HG03457 (cell line): ENCODE data around the gene TUBA3E.
"Not testable (repeated sequence)": the region's sequence is repeated elsewhere in the genome, so short reads cannot be mapped to it uniquely, and the experiment has no call there.

Experiments used
- ATAC-seq: cut with Tn5 transposase; IDR thresholded peaks from one replicate; pipeline ENCODE4 v1.9.1; 2021; ENCODE audit warnings: moderate number of reproducible peaks; ENCODE audit not compliant: unreplicated experiment

The TUBA3E gene

DNA sequence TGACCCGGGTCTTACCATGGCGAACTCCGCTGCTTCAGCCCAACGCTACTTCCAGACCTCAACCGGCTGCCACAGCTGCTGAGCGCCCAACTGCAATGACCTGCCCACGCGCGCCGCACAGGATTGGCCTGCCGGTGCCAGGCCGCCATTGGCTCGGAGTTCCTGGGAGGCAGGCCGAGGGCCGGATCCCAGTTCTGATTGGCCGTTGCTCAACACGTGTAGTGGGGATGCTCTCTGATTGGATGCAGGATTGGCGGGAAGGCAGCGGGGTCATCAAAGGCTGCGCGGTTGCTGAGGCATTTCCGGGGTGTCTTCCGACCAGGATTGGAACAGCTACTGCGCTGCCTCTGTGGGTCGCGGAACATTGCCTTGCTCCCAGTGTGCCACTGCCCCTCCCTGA is at the start of gene TUBA3E:
Gene TUBA3E, minus strand, starts transcription at position 97 of the 400 bp plus-strand sequence. Its CDS starts 79 bp downstream, at position 18.
- no peak for ATAC-seq

DNA sequence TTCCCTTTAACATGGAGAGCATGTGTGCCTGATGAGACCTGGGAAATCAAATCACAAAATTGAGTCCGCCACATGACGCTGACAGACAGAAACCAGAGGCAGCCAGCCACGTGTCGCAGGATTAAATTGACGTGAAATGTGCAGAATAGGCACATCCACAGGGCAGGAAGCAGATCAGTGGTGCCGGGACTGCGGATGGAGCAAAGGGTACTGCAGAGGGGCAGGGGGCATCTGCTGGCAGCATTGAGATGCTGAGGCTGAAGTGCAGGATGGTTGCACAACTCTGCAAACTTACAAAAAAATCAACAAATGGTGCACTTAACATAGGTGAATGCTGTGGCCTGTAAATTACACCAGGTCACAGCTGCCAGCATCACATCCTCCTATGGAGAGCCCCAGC is 48.2 kb upstream of the TUBA3E start:
- no peak for ATAC-seq

DNA sequence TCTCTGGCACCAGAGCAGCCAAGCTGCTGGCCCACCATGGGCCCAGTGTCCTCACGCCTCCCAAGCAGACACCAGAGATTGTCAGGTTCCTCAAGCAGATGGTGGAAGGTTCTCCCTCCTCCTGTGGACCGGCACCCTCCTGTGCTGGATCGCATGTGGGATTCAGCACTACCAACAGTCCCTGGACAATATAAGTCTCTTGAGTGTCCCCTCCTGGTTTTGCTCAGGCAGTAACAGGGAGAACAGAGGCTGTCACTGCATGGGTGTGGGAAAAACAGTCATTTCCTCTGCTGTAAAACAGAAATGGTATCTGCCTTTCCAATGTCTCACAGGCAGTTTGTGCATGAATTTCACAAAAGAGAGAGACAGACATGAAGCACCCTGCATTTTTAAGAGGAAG is 47.7 kb upstream of the TUBA3E start:
- no peak for ATAC-seq

DNA sequence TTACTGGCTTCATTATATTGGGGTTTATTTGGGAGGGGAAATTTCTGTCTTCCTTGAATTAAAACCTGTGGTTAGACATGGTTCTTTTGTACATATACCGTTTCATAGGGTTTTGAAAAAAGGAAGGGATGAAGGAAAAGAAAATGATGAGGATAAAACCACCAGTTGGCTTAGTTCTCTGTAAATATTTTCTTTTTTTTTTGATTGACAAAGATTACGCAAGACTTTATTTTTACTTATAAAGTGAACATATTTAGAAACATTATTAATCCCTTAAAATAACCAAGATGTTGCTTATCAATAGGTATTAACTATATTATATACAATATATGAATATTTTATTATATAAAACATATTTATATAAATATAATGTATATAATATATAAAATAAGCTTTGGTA is 45.1 kb upstream of the TUBA3E start:
- ATAC-seq: no peak

DNA sequence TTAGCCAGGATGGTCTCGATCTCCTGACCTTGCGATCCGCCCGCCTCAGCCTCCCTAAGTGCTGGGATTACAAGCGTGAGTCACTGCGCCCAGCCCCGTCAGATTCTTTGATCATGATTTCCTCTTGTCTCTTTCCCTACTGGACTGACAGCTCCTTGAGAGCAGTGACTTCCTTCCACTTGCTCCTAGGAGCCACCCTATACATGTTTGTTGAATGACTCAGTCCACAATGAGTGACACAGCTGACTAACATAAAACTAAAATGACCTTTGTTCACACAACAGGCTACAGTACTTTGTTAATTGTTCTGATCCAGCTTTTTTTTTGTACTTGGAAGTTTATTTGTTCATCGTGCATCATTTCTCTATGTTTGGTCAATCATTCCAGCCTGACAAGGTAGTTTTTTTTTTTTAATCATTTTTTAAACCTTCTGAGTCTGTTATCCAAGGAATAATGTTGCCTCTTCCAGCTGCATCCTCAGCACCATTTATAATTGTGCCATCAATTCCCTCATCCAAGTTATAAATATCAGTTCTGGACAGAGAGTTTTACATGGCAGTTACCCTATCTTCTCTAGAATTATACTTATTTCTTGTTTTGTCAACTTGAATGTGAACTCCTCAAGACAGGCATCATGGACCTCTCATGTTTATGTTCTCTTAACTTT is 42.9 kb upstream of the TUBA3E start:
- ATAC-seq: no peak

- ATAC-seq: not testable (repeated sequence)
Observed at GRCh38 chr2:130239581-130239980, 41.3 kb upstream of the TUBA3E start.

- not testable (repeated sequence) for ATAC-seq
Observed at GRCh38 chr2:130233066-130233465, 34.8 kb upstream of the TUBA3E start.

GRCh38 chr2:130231656-130232055 is 33.4 kb upstream of the TUBA3E start:
- ATAC-seq: no peak

DNA sequence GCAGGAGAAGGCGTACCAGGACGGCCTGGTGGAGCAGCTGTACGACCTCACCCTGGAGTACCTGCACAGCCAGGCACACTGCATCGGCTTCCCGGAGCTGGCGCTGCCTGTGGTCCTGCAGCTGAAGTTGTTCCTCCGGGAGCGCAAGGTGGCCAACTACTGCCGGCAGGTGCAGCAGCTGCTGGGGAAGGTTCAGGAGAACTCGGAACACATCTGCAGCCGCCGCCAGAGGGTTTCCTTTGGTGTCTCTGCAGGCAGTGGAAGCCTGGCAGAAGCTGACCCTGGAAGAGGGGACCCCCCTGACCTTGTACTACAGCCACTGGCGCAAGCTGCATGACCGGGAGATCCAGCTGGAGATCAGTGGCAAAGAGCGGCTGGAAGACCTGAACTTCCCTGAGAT is 32.7 kb upstream of the TUBA3E start:
- not testable (repeated sequence) for ATAC-seq

GRCh38 chr2:130230376-130230775 is 32.1 kb upstream of the TUBA3E start:
- ATAC-seq: not testable (repeated sequence)

DNA sequence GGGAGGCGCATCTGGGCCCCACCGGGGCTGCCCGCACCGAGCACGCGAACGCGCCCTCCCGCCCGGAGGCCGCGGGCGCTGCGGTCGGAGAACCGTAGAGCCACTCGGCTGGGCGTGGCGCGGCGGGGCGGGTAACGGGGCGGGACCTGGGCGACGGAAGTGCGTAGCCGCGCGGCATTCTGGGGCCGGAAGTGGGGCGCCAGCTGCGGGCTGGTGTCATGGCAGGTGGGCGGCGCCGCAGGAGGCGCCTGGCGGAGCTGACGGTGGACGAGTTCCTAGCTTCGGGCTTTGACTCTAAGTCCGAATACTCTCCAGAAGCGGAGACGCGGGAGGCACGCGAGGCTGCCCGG is 30.9 kb upstream of the TUBA3E start:
- not testable (repeated sequence) for ATAC-seq

- ATAC-seq: not testable (repeated sequence)
Observed at GRCh38 chr2:130228467-130229160, 30.4 kb upstream of the TUBA3E start.

DNA sequence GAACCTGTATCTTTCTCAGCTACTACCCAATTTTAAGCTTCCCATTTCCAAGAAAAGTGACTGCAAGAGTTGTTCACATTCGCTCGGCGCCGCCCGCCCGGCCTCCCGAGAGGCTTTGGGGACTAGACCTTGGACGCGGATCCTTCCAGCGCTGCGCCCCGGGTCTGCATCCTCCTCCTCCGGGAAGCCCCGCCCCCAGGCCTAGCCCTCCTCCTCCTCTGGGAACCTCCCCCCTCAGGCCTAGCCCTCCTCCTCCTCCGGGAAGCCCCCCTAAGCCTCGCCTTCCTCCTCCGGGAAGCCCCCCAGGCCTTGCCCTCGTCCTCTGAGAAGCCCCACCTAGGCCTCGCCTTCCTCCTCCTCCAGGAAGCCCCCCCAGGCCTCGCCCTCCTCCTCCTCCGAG is 29.8 kb upstream of the TUBA3E start:
- not testable (repeated sequence) for ATAC-seq

DNA sequence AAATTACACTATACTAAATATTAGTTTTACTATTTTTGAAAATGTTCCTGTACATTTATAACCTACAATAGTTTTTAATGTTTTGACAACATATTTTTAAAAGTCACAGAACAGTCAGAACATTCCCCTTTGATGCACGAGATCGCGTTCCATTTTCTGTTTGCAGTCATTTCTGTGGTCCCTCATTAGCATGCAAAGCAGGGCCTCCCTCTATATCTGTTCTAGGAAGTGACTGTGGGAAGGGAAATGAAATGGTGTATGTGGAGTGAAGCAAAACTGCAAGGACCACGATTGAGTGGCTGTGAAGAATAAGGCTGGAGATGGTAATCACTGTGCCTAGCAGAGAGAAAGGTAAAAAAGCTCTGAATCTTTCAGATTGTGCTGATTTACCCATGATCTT is 24.3 kb upstream of the TUBA3E start:
- ATAC-seq: not testable (repeated sequence)

GRCh38 chr2:130220505-130220904 is 22.3 kb upstream of the TUBA3E start:
- not testable (repeated sequence) for ATAC-seq

GRCh38 chr2:130219147-130219546 is 20.9 kb upstream of the TUBA3E start:
- not testable (repeated sequence) for ATAC-seq

GRCh38 chr2:130207051-130207450 is 8.8 kb upstream of the TUBA3E start:
- not testable (repeated sequence) for ATAC-seq

DNA sequence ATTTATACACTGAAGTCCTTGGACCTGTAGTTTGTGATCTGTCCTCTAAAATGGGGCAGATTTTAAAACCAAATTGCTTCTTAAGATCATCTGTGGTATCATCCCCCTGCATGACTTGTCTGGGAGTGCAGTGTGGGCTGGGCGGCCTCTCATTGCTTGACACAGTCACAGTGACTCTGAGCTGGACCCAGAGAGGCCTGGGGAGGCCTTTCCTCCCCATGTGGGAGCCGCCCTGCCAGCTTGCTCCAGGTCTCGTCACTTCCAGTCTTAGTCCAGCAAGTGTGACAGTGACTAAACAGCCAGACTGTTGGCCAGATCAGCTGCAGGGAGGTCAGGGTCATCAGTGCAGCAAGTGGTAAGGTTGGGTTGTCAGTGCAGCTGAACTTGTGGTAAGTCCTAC is 4.9 kb upstream of the TUBA3E start:
- ATAC-seq: not testable (repeated sequence)

- ATAC-seq: not testable (repeated sequence)
Observed at GRCh38 chr2:130202518-130202917, 4.3 kb upstream of the TUBA3E start.

GRCh38 chr2:130196052-130196451 is 2.2 kb downstream of the TUBA3E start:
- ATAC-seq: not testable (repeated sequence)

- not testable (repeated sequence) for ATAC-seq
Observed at GRCh38 chr2:130195089-130195635, 3.1 kb downstream of the TUBA3E start.

GRCh38 chr2:130193824-130194223 is 4.4 kb downstream of the TUBA3E start:
- ATAC-seq: not testable (repeated sequence)
